GM12878 (cell line): ENCODE results near the gene RNPEP. TPM values are rescaled to one million over a fixed set of nuclear protein-coding genes. Genes with fewer than 3 reads are reported as not detected.

Source experiments
- ATAC-seq: fragments of 200-7000 bp; cut with Tn5 transposase; 3 replicates; pipeline ENCODE4 v1.9.1; 2020; ENCODE audit warnings: mild to moderate bottlenecking, moderate library complexity
- BruUV-seq: library from RNA; stranded (reverse); fragments of 400-500 nt; replicated peaks from 2 replicates; lab custom pipeline; 2021; lab: Mats Ljungman, UMichigan
- CTCF ChIA-PET: fragments of 300-600 bp; sonication (Branson Sonifier 250); formaldehyde crosslinking; extraction: SDS; loops from one replicate; lab custom pipeline; 2021; ENCODE audit warnings: inconsistent platforms; lab: Yijun Ruan, JAX
- POLR2A ChIA-PET: fragments of 350-600 bp; formaldehyde crosslinking; extraction: SDS; loops from one replicate; lab custom pipeline; 2021; ENCODE audit warnings: inconsistent platforms; lab: Charles Lee
- RAD21 ChIA-PET: fragments of 300-600 bp; sonication (Branson Sonifier 250); formaldehyde crosslinking; loops from one replicate; lab custom pipeline; 2023; ENCODE audit warnings: antibody characterized with exemption; ENCODE audit not compliant: unreplicated experiment; lab: Charles Lee
- SMC1A ChIA-PET: fragments of 300-600 bp; sonication (Branson Sonifier 250); formaldehyde crosslinking; loops from one replicate; lab custom pipeline; 2023; ENCODE audit not compliant: unreplicated experiment, uncharacterized antibody; lab: Charles Lee
- DNase-seq: peaks from one replicate; pipeline ENCODE4 v3.0.0-alpha.2; 2011; ENCODE audit warnings: low read depth, low spot score
- FAIRE-seq: peaks from 3 replicates; lab custom pipeline; 2011; peaks lifted over from hg19 to GRCh38; lab: Jason Lieb, UNC
- H2AFZ ChIP-seq: 2 replicates; pipeline ENCODE4 v1.6.0; 2011; ENCODE audit warnings: low read depth, low read length, control low read depth; ENCODE audit not compliant: control insufficient read depth
- H3K27ac ChIP-seq: 2 replicates; pipeline ENCODE4 v1.5.1; 2011; ENCODE audit warnings: control low read depth; ENCODE audit not compliant: control insufficient read depth, insufficient read depth
- H3K27me3 ChIP-seq, 2 experiments: replicated peaks in 1 of 2; 2 replicates each; pipeline versions ENCODE4 v1.6.0 to v1.6.1; 2011; ENCODE audit warnings: low read length in 1 of 2; ENCODE audit not compliant: control insufficient read depth in 2 of 2, insufficient read depth in 2 of 2
- H3K36me3 ChIP-seq, 2 experiments: 2 replicates each; pipeline ENCODE4 v1.5.1; 2011; ENCODE audit warnings: low read length in 1 of 2; ENCODE audit not compliant: control insufficient read depth in 2 of 2, insufficient read depth in 2 of 2
- H3K4me1 ChIP-seq: 2 replicates; pipeline ENCODE4 v1.6.1; 2011; ENCODE audit warnings: mild to moderate bottlenecking, low read length, moderate library complexity, mixed read lengths; ENCODE audit not compliant: control insufficient read depth, insufficient read depth
- H3K4me2 ChIP-seq: 2 replicates; pipeline ENCODE4 v1.6.0; 2011; ENCODE audit warnings: control low read depth; ENCODE audit not compliant: control insufficient read depth, insufficient read depth
- H3K4me3 ChIP-seq: fragments of 200-600 bp; sonication (generic); 2 replicates; pipeline ENCODE4 v1.5.1; 2016
- H3K79me2 ChIP-seq: 2 replicates; pipeline ENCODE4 v1.6.0; 2011; ENCODE audit warnings: low read length; ENCODE audit not compliant: control insufficient read depth, insufficient read depth
- H3K9ac ChIP-seq: 2 replicates; pipeline ENCODE4 v1.8.0; 2011; ENCODE audit warnings: low read length, control low read depth, mixed read lengths; ENCODE audit not compliant: control insufficient read depth, insufficient read depth
- H3K9me3 ChIP-seq: replicated peaks from 3 replicates; pipeline ENCODE4 v1.5.1; 2011; ENCODE audit warnings: mild to moderate bottlenecking, low read length; ENCODE audit not compliant: control insufficient read depth, insufficient read depth
- H4K20me1 ChIP-seq: 2 replicates; pipeline ENCODE4 v1.6.0; 2011; ENCODE audit not compliant: control insufficient read depth, insufficient read depth
- HDGF ChIP-seq: fragments of 450-650 bp; IDR thresholded peaks from 2 replicates; pipeline ENCODE4 v1.6.1; 2016; ENCODE audit warnings: antibody characterized with exemption
- ZNF24 ChIP-seq: fragments of 450-650 bp; IDR thresholded peaks from 2 replicates; pipeline ENCODE4 v1.6.1; 2017; ENCODE audit warnings: antibody characterized with exemption, mild to moderate bottlenecking
- ZNF622 ChIP-seq: fragments of 450-650 bp; IDR thresholded peaks from 2 replicates; pipeline ENCODE4 v1.6.1; 2017; ENCODE audit warnings: mild to moderate bottlenecking, inconsistent platforms
- WGBS: methylation state at CpG from one replicate; pipeline ENCODE4 v1.1.6; 2016; ENCODE audit warnings: low lambda C conversion rate; ENCODE audit not compliant: insufficient replicate concordance, insufficient coverage; ENCODE audit errors: missing lambda C conversion rate; 5-methylcytosine and 5-hydroxymethylcytosine counted together
- in situ Hi-C: fragments of 300-500 bp; cut with MboI; formaldehyde crosslinking; loops from 9 replicates; pipeline ENCODE4 v1.14.3; 2018; ENCODE audit warnings: mixed read lengths
- intact Hi-C: fragments of 100-400 bp; cut with micrococcal nuclease; formaldehyde crosslinking; loops from one replicate; pipeline ENCODE4 v1.14.2; 2022; ENCODE audit not compliant: unreplicated experiment
- polyA plus RNA-seq, 11 experiments: library from polyadenylated mRNA; depleted of rRNA in 4 of 11; unstranded in 6 of 11; stranded (reverse) in 5 of 11; fragments of >200 nt; fragmentation: Nextera tagmentation in 4 of 11; fragmentation: Illumina TruSeq in 1 of 11; extraction: Ambion mirVana in 4 of 11; extraction: Trizol in 1 of 11; gene quantifications; 1 replicate in 1 of 11; 2 replicates in 10 of 11; pipeline versions ENCODE4 v1.2.1 to v1.2.3, GENCODE V29; 2011 to 2016; ENCODE audit warnings: inconsistent platforms in 2 of 11, missing spikeins in 2 of 11, low read depth in 1 of 11
- total RNA-seq, 4 experiments: library from RNA; depleted of rRNA in 3 of 4; stranded (reverse); fragments of >200 nt in 3 of 4; fragmentation: Illumina TruSeq in 1 of 4; extraction: Trizol in 1 of 4; gene quantifications; 2 replicates each; pipeline versions ENCODE4 v1.2.1 to v1.2.3, GENCODE V29; 2013 to 2021
- TF ChIP-seq, protein P1 (sequence below): IDR thresholded peaks from 2 replicates; pipeline ENCODE4 v1.6.1; 2011; ENCODE audit warnings: borderline replicate concordance, low read depth, mild to moderate bottlenecking, moderate library complexity, low read length; ENCODE audit not compliant: insufficient read depth, poor library complexity, severe bottlenecking

Gene RNPEP
- total and polyA plus RNA-seq, 10 of the 15 experiments (the other 5 are each of a cell fraction or from before 2014, with no cell fraction given): 18.3 to 68.2 (median 44.6) TPM

DNA sequence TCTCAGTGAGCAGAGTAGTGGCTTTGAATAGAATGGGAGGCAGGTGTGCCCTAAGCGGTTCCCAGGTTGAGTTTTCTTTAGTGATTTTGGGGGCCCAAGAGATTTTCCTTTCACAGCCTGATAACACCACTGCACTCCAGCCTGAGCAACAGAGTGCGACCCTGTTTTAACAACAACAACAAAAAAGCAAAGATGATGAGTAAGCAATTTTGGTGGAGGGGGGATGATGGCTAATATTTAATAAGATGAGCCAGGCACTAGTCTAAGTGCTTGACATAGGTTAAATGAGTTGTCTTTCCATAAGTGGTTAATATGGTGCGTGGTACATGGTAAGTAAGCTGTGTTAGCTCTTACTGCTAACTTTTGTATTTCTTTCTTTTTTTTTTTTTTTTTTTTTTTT lies 2.0 kb downstream of the RNPEP start:
- SMC1A ChIA-PET: interaction anchor here (0.6 to 1.5 kb wide), 3 partner anchors 88 to 159 kb away, joined by 3 to 4 read pairs (median 3); no protein-coding TSS in a partner anchor
- ATAC-seq: no peak
- no peak for FAIRE-seq
- H3K9ac ChIP-seq: no peak overlapping the region
- POLR2A ChIA-PET: interaction anchor here (0.7 to 1.1 kb wide), 2 partner anchors 11 to 403 kb away, joined by 3 read pairs; no protein-coding TSS in a partner anchor
- H3K9me3 ChIP-seq: no peaks in the 10 kb centered on the region
- in situ Hi-C loops (no loop called here), intact Hi-C loops (no loop called here)
- TF ChIP-seq, protein P1, sequence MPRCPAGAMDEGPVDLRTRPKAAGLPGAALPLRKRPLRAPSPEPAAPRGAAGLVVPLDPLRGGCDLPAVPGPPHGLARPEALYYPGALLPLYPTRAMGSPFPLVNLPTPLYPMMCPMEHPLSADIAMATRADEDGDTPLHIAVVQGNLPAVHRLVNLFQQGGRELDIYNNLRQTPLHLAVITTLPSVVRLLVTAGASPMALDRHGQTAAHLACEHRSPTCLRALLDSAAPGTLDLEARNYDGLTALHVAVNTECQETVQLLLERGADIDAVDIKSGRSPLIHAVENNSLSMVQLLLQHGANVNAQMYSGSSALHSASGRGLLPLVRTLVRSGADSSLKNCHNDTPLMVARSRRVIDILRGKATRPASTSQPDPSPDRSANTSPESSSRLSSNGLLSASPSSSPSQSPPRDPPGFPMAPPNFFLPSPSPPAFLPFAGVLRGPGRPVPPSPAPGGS: peak; percentile 43
- no peak for TF ChIP-seq ZNF24
- CTCF ChIA-PET: interaction anchor here (0.8 to 1.9 kb wide), 7 partner anchors 16 to 472 kb away, joined by 3 to 12 read pairs (median 4); partner anchors contain the start of gene ELF3
- no peaks in the 10 kb centered on the region for H4K20me1 ChIP-seq
- no peak overlapping the region for H3K27ac ChIP-seq
- peak overlapping the region; percentile 57; the same call in 1 of the 2 replicates for H3K4me2 ChIP-seq
- RAD21 ChIA-PET: interaction anchor here (1.3 to 1.8 kb wide), 3 partner anchors 15 to 88 kb away, joined by 3 to 7 read pairs (median 5); partner anchors contain the start of gene ELF3
- peaks cover 0 to 8% of the 10 kb centered on the region in 2 experiments; a peak in 1 of 4 replicates for H3K36me3 ChIP-seq
- peak overlapping the region; percentile 82; the same call in 1 of the 2 replicates for H3K4me3 ChIP-seq
- 96% methylated on average over 3 of the region's 3 CpGs for WGBS
- no peak overlapping the region for H2AFZ ChIP-seq
- H3K27me3 ChIP-seq: 0 out of 4 replicates have a peak, but pooled peaks cover 0 to 2% of the 10 kb centered on the region in 2 experiments
- no TSS peak for BruUV-seq
- DNase-seq: no peak
- H3K4me1 ChIP-seq: peaks cover 3% of the 10 kb centered on the region
- H3K79me2 ChIP-seq: peaks cover 22% of the 10 kb centered on the region

DNA sequence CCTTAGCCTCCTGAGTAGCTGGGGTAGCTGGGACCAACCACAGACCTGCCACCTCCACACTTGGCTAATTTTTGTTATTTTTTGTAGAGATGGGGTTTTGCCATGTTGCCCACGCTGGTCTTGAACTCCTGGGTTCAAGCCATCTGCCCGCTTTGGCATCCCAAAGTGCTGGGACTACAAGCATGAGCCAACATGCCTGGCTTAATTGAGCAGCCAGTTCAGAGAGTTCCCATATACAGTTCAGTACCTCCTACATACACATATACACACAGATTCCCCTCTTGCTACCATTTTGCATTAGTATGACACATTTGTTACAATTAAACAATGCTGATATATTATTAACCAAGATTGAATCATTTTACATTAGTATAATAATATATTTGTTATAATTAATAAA lies 2.9 kb downstream of the RNPEP start:
- ChIA-PET RAD21 (interaction anchor here (1.3 to 1.6 kb wide), 2 partner anchors 14 to 25 kb away, joined by 3 to 5 read pairs; partner anchors contain the start of gene ELF3), POLR2A (interaction anchor here (1.1 kb wide), 1 partner anchor 12 kb away, joined by 3 read pairs; no protein-coding TSS in a partner anchor), CTCF (interaction anchor here (0.6 to 1.9 kb wide), 7 partner anchors 15 to 405 kb away, joined by 3 to 12 read pairs (median 4); partner anchors contain the start of gene ELF3), SMC1A (interaction anchor here (1.2 to 1.5 kb wide), 3 partner anchors 15 to 129 kb away, joined by 3 to 4 read pairs (median 4); no protein-coding TSS in a partner anchor)
- in situ Hi-C loops (no loop called here), intact Hi-C loops (no loop called here)
- Histone ChIP-seq H2AFZ (no peak overlapping the region), H3K79me2 (peaks cover 22% of the 10 kb centered on the region), H3K4me1 (peaks cover 3% of the 10 kb centered on the region), H3K27ac (no peak overlapping the region), H3K4me3 (no peak overlapping the region; the same call in 1 of the 2 replicates), H4K20me1 (no peaks in the 10 kb centered on the region), H3K4me2 (no peak overlapping the region), H3K36me3 (peaks cover 0 to 9% of the 10 kb centered on the region in 2 experiments; a peak in 1 of 4 replicates), H3K9me3 (no peaks in the 10 kb centered on the region), H3K27me3 (0 out of 4 replicates have a peak, but pooled peaks cover 0 to 2% of the 10 kb centered on the region in 2 experiments), H3K9ac (no peak overlapping the region)
- DNase-seq: no peak
- no peak for FAIRE-seq
- TF ChIP-seq HDGF: no peak
- TF ChIP-seq ZNF622: no peak
- no peak for ATAC-seq
- WGBS: 74% methylated on average over 2 of the region's 2 CpGs
- no TSS peak for BruUV-seq
